ENCODE data around the gene KANK2.

DNA sequence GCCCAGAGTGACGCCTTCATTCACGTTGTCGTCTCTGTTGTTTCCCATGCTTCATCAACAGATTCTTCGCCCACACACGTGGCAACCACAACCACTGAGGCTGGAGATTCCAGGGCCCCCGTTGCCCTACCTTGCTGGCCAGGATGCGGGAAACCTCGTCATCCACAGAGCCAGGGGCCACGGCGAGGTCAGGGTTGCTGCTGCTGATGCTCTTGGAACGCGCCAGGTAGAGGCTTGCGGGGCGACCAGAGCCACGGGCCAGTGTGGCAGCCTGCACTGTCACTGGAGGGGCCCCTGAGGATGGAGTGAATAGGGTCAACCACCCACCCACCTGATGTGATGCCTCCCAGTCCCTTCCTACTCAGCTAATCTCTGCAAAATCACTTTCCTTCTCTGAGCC lies 35.7 kb upstream of the KANK2 start:
- TF ChIP-seq CTCF (conservative IDR thresholded peaks at IDR 0.05; ENCODE audit: low read depth, low read length) (no peak), EZH2 (IDR thresholded peaks at IDR 0.05; ENCODE audit: borderline replicate concordance, low read depth, low read length, poor library complexity, severe bottlenecking) (no peak)

Data from A673 (cell line).